ENCODE data around the gene HIP1R. TPM values are rescaled to one million over a fixed set of nuclear protein-coding genes. Genes with fewer than 3 reads are reported as not detected.
A peak's percentile ranks its signal among the peaks of the same experiment; 100 is the strongest.

Gene HIP1R
- total RNA-seq, 6 donors from 2014 or later: 34.2 to 137 (median 46.9) TPM

DNA sequence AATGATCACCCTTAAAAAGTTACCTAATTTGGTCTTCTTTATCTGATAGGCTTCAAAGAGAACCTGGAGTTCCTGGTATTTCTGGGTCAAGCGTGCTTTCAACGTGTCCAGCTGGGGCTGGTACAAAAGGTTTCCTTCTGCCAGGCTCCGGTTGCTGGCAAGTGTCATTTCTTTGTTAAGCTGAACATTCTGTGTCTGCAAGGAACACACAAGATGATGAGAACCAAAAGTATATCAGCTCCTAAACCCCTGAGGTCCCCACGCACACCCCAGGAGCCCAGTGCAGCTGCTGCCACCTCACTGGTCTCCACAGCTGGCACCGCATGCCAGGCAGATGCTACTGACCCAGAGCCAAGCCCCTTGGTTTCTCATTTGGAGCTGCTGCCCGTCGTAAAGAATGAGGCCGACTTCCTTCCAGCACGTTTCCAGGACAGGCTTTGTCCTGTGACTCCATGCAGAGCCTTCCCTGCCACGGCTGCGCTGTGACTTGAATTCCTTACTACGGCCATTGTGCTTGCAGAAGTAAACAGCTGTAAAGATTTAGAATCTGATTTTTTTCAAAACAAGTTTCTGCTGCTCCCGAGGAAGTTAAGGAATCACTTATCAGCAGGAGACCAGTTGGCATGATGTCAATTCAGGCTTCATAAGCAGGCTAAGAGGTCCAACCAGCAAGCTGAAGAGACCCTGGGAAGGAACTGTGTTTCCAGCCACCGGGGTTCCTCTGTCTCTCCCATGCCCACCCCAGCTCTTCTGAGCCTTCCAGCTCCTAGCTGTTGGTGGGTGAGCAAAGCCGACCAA, 35.8 kb downstream of the HIP1R start:
- H3K9me3 ChIP-seq: no peaks in the 10 kb centered on the region
- peaks cover 12 to 48% (median 41%) of the 10 kb centered on the region in 4 donors for H3K36me3 ChIP-seq
- DNase-seq (peak in 1 of 2 donors; percentile 37), ATAC-seq (ENCODE audit: low FRiP score in 2 of 2) (no peak)
- H3K4me3 ChIP-seq: peak overlapping the region in 3 of 4 donors; percentile 23 to 44 (median 41)
- TF ChIP-seq, protein P1, sequence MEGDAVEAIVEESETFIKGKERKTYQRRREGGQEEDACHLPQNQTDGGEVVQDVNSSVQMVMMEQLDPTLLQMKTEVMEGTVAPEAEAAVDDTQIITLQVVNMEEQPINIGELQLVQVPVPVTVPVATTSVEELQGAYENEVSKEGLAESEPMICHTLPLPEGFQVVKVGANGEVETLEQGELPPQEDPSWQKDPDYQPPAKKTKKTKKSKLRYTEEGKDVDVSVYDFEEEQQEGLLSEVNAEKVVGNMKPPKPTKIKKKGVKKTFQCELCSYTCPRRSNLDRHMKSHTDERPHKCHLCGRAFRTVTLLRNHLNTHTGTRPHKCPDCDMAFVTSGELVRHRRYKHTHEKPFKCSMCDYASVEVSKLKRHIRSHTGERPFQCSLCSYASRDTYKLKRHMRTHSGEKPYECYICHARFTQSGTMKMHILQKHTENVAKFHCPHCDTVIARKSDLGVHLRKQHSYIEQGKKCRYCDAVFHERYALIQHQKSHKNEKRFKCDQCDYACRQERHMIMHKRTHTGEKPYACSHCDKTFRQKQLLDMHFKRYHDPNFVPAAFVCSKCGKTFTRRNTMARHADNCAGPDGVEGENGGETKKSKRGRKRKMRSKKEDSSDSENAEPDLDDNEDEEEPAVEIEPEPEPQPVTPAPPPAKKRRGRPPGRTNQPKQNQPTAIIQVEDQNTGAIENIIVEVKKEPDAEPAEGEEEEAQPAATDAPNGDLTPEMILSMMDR (IDR thresholded peaks at IDR 0.05): no peak
- TF ChIP-seq POLR2A (IDR thresholded peaks at IDR 0.05) (peak in 1 of 4 donors; percentile 11), POLR2AphosphoS5 (IDR thresholded peaks at IDR 0.05) (peak in 1 of 2 donors; percentile 41)
- H3K27me3 ChIP-seq: no peaks in the 10 kb centered on the region
- H3K4me1 ChIP-seq: peaks cover 71 to 93% (median 75%) of the 10 kb centered on the region in 4 donors
- H3K27ac ChIP-seq: peak overlapping the region; percentile 87 to 94 (median 90)
- 26 to 34% methylated on average over 6 to 15 of the region's 15 CpGs for WGBS, 2 donors

- Histone ChIP-seq H3K9me3 (no peaks in the 10 kb centered on the region), H3K27me3 (no peaks in the 10 kb centered on the region), H3K4me3 (peak overlapping the region in 3 of 4 donors; percentile 23 to 44 (median 41)), H3K27ac (peak overlapping the region; percentile 87 to 94 (median 90)), H3K36me3 (peaks cover 7 to 37% (median 31%) of the 10 kb centered on the region in 4 donors), H3K4me1 (peaks cover 80 to 94% (median 85%) of the 10 kb centered on the region in 4 donors)
- DNase-seq: peak in 1 of 2 donors; percentile 84
- TF ChIP-seq, protein P1 (IDR thresholded peaks at IDR 0.05): no peak
- peak in 1 of 4 donors; percentile 66 for TF ChIP-seq EP300 (IDR thresholded peaks at IDR 0.05)
- peak; percentile 79 to 83 for TF ChIP-seq POLR2AphosphoS5 (IDR thresholded peaks at IDR 0.05)
- TF ChIP-seq POLR2A (IDR thresholded peaks at IDR 0.05): peak in 2 of 4 donors; percentile 18 to 47
- WGBS, 2 donors: 10 to 18% methylated on average over 23 of the region's 23 CpGs
- peak; percentile 80 to 85 for ATAC-seq (ENCODE audit: low FRiP score in 2 of 2)
Measured at GRCh38 chr12:122871851-122872780, 36.9 kb downstream of the HIP1R start.

DNA sequence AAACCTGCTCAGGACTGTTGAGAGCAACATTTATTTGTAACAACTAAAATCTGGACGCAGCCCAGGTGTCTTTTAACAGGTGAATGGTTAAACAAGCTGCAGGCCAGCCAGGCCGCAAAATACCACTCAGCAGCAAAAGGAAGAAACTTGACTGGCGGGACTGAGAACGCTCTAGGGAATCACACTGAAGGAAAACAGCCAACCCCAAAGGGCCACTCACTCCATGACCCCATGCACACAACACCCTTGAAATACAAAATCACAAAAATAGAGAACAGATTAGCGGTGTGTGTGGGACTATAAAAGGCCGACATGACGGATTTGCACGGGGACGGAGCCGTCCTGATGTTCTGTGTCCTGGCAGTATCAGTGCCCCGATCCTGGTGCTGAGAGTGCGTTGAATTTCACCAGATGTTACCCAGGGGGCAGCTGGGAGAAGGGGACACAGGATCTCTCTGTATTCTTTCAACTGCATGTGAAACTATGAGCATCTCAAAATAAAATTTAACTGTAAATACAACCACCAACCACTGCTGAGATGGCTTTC, 37.6 kb downstream of the HIP1R start:
- Histone ChIP-seq H3K36me3 (peaks cover 5 to 30% (median 23%) of the 10 kb centered on the region in 4 donors), H3K9me3 (no peaks in the 10 kb centered on the region), H3K4me1 (peaks cover 82 to 95% (median 84%) of the 10 kb centered on the region in 4 donors), H3K4me3 (peak overlapping the region in 2 of 4 donors; percentile 41 to 44), H3K27me3 (no peaks in the 10 kb centered on the region), H3K27ac (peak overlapping the region; percentile 87 to 94 (median 90))
- WGBS, 2 donors: 51 to 55% methylated on average over 12 of the region's 12 CpGs
- DNase-seq: peak in 1 of 2 donors; percentile 30
- ATAC-seq (ENCODE audit: low FRiP score in 2 of 2): no peak
- TF ChIP-seq EP300 (IDR thresholded peaks at IDR 0.05) (no peak), POLR2AphosphoS5 (IDR thresholded peaks at IDR 0.05) (no peak), POLR2A (IDR thresholded peaks at IDR 0.05) (no peak)
- TF ChIP-seq, protein P1 (IDR thresholded peaks at IDR 0.05): no peak

DNA sequence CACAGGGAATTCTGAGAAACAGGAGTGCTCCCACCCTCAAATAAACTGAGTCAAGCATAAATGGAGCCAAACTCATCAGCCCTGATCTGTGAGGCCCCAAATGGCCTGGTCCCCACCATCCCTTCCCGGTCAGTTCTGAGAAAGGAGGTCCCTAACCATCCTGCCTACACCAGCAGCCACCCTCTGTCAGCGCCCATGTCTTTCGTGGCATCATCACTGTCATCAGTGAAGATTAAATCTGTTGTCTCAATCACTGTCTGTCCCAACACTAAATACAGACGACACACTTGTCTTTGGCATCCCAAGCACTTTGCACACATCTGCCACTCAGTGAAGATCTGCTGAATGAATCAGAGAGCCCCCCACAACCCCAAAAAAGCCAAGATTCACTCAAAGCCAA, 38.3 kb downstream of the HIP1R start:
- TF ChIP-seq, protein P1 (IDR thresholded peaks at IDR 0.05): no peak
- no peak for TF ChIP-seq POLR2A (IDR thresholded peaks at IDR 0.05)
- no peak for TF ChIP-seq POLR2AphosphoS5 (IDR thresholded peaks at IDR 0.05)
- TF ChIP-seq EP300 (IDR thresholded peaks at IDR 0.05): no peak
- Histone ChIP-seq H3K27me3 (no peaks in the 10 kb centered on the region), H3K4me3 (no peak overlapping the region), H3K27ac (peak overlapping the region; percentile 87 to 94 (median 90)), H3K9me3 (no peaks in the 10 kb centered on the region), H3K4me1 (peaks cover 78 to 94% (median 80%) of the 10 kb centered on the region in 4 donors), H3K36me3 (peaks cover 0 to 23% (median 17%) of the 10 kb centered on the region in 4 donors)
- no peak for DNase-seq
- 72 to 84% methylated on average over 4 of the region's 4 CpGs for WGBS, 2 donors
- no peak for ATAC-seq (ENCODE audit: low FRiP score in 2 of 2)

All from upper lobe of left lung (tissue), 6 donors.